Progenitor cell of endocrine pancreas (in vitro differentiated cells): ENCODE data around the gene DGKZ. TPM values are rescaled to one million over a fixed set of nuclear protein-coding genes. Genes with fewer than 3 reads are reported as not detected.
"Not testable (repeated sequence)": the region's sequence is repeated elsewhere in the genome, so short reads cannot be mapped to it uniquely, and the experiment has no call there.

Source experiments
- DNase-seq: peaks from one replicate; pipeline ENCODE4 v3.0.0; 2021; ENCODE audit warnings: low spot score; ENCODE audit not compliant: unreplicated experiment
- H3K27ac Mint-ChIP-seq: 2 replicates; pipeline ENCODE4 v1.8.0; 2021; ENCODE audit warnings: mild to moderate bottlenecking, moderate library complexity, mixed read lengths
- H3K27me3 Mint-ChIP-seq: 2 replicates; pipeline ENCODE4 v1.8.0; 2021; ENCODE audit warnings: mixed read lengths
- H3K36me3 Mint-ChIP-seq: 2 replicates; pipeline ENCODE4 v1.8.0; 2022; ENCODE audit warnings: mixed read lengths; ENCODE audit not compliant: insufficient read depth
- H3K4me1 Mint-ChIP-seq: 2 replicates; pipeline ENCODE4 v1.8.0; 2021; ENCODE audit warnings: low read depth, mixed read lengths
- H3K4me3 Mint-ChIP-seq: 2 replicates; pipeline ENCODE4 v1.8.0; 2021; ENCODE audit warnings: low read depth, mild to moderate bottlenecking, moderate library complexity, mixed read lengths
- H3K9me3 Mint-ChIP-seq: 2 replicates; pipeline ENCODE4 v1.8.0; 2021; ENCODE audit warnings: low read depth, mixed read lengths
- CTCF ChIP-seq: fragments of 200-600 bp; sonication (generic); IDR thresholded peaks from one replicate; pipeline ENCODE4 v1.5.0; 2021; ENCODE audit warnings: antibody characterized with exemption, mild to moderate bottlenecking; ENCODE audit not compliant: unreplicated experiment
- total RNA-seq: library from RNA; stranded (reverse); gene quantifications from 2 replicates; pipeline ENCODE4 v1.2.1, GENCODE V29; 2021

Gene DGKZ
- total RNA-seq, 1 donor from 2014 or later, result 58.3 TPM

GRCh38 chr11:46378296-46378695, 31.0 kb downstream of the DGKZ start:
- Mint-ChIP-seq H3K9me3 (no peaks in the 10 kb centered on the region), H3K4me1 (peaks cover 7% of the 10 kb centered on the region), H3K27ac (no peak overlapping the region), H3K27me3 (no peaks in the 10 kb centered on the region), H3K4me3 (no peak overlapping the region), H3K36me3 (peaks cover 8% of the 10 kb centered on the region)
- TF ChIP-seq CTCF, result no peak
- no peak for DNase-seq

GRCh38 chr11:46378811-46379481, 31.7 kb downstream of the DGKZ start:
- Mint-ChIP-seq H3K4me3 (peak overlapping the region; percentile 81), H3K27ac (peak overlapping the region; percentile 98), H3K9me3 (no peaks in the 10 kb centered on the region), H3K4me1 (peaks cover 12% of the 10 kb centered on the region), H3K27me3 (no peaks in the 10 kb centered on the region), H3K36me3 (peaks cover 8% of the 10 kb centered on the region)
- DNase-seq, result no peak
- no peak for TF ChIP-seq CTCF

- not testable (repeated sequence) for H3K9me3 Mint-ChIP-seq, H3K36me3 Mint-ChIP-seq, H3K27me3 Mint-ChIP-seq
- H3K4me3 Mint-ChIP-seq, result peak overlapping the region; percentile 92
- peaks cover 12% of the 10 kb centered on the region for H3K4me1 Mint-ChIP-seq
- DNase-seq, result peak; percentile 81
- peak overlapping the region; percentile 98 for H3K27ac Mint-ChIP-seq
Observed at GRCh38 chr11:46379482-46380293, 32.4 kb downstream of the DGKZ start.

- no peaks in the 10 kb centered on the region for H3K9me3 Mint-ChIP-seq
- DNase-seq, result peak; percentile 80
- no peak for TF ChIP-seq CTCF
- no peaks in the 10 kb centered on the region for H3K27me3 Mint-ChIP-seq
- H3K4me1 Mint-ChIP-seq, result peaks cover 12% of the 10 kb centered on the region
- H3K36me3 Mint-ChIP-seq, result peaks cover 11% of the 10 kb centered on the region
- H3K27ac Mint-ChIP-seq, result peak overlapping the region; percentile 94
- peak overlapping the region; percentile 92 for H3K4me3 Mint-ChIP-seq
Observed at GRCh38 chr11:46380340-46381047, 33.2 kb downstream of the DGKZ start.

- no peak for TF ChIP-seq CTCF
- H3K27me3 Mint-ChIP-seq, result peaks cover 6% of the 10 kb centered on the region
Observed at GRCh38 chr11:46381048-46381818, 34.0 kb downstream of the DGKZ start, which contains the start of gene MDK. Gene MDK, plus strand, starts transcription at chr11:46381669. Its CDS starts 389 bp downstream, at chr11:46382058.

More at GRCh38 chr11:46381048-46381818, 34.0 kb downstream of the DGKZ start, which contains the start of gene MDK:
- peaks cover 9% of the 10 kb centered on the region for H3K36me3 Mint-ChIP-seq
- H3K4me3 Mint-ChIP-seq, result peak within 1 kb of the TSS; percentile 92
- DNase-seq, result peak; percentile 65
- peaks cover 12% of the 10 kb centered on the region for H3K4me1 Mint-ChIP-seq
- H3K9me3 Mint-ChIP-seq, result no peaks in the 10 kb centered on the region
- peak within 1 kb of the TSS; percentile 95 for H3K27ac Mint-ChIP-seq
